Prostate gland (tissue), 2 donors: ENCODE results near the gene SLC25A21. TPM values are rescaled to one million over a fixed set of nuclear protein-coding genes. Genes with fewer than 3 reads are reported as not detected.

ENCODE experiments used
- DNase-seq: peaks from one replicate; pipeline ENCODE4 v3.0.0-alpha.2; 2019; ENCODE audit warnings: low spot score
- H3K27ac ChIP-seq, 2 donors: fragments of 200-600 bp; sonication (generic); 2 replicates each; pipeline ENCODE4 v1.5.1; 2017 to 2019
- H3K27me3 ChIP-seq: fragments of 200-600 bp; sonication (generic); replicated peaks from 2 replicates; pipeline ENCODE4 v1.5.1; 2019; ENCODE audit not compliant: insufficient read depth
- H3K36me3 ChIP-seq, 2 donors: fragments of 200-600 bp; sonication (generic); 1 replicate in 1 of 2; 2 replicates in 1 of 2; pipeline versions ENCODE4 v1.5.1 to v1.8.1; 2017 to 2019
- H3K4me1 ChIP-seq: fragments of 200-600 bp; sonication (generic); replicated peaks from 2 replicates; pipeline ENCODE4 v1.5.1; 2019
- H3K4me3 ChIP-seq, 2 donors: fragments of 200-600 bp; sonication (generic); 2 replicates each; pipeline ENCODE4 v1.5.1; 2017 to 2019
- H3K9me3 ChIP-seq: fragments of 200-600 bp; sonication (generic); 2 replicates; pipeline ENCODE4 v1.5.1; 2017
- CTCF ChIP-seq, 4 experiments: fragments of 200-600 bp in 2 of 4; fragments of 450-650 bp in 2 of 4; sonication (generic) in 2 of 4; IDR thresholded peaks; 1 replicate in 3 of 4; 2 replicates in 1 of 4; pipeline ENCODE4 v1.5.1; 2016 to 2019; ENCODE audit warnings: antibody characterized with exemption in 4 of 4, mild to moderate bottlenecking in 2 of 4, moderate library complexity in 2 of 4
- POLR2A ChIP-seq: fragments of 450-650 bp; IDR thresholded peaks from one replicate; pipeline ENCODE4 v1.6.1; 2016; ENCODE audit warnings: antibody characterized with exemption, mild to moderate bottlenecking
- POLR2AphosphoS5 ChIP-seq: sonication (generic); formaldehyde crosslinking; IDR thresholded peaks from one replicate; pipeline ENCODE4 v1.6.1; 2017; ENCODE audit warnings: antibody characterized with exemption
- WGBS: methylation state at CpG from one replicate; pipeline ENCODE4 v1.1.5; 2018; 5-methylcytosine and 5-hydroxymethylcytosine counted together
- intact Hi-C: fragments of 100-400 bp; cut with DNase I; formaldehyde crosslinking; loops from one replicate; pipeline ENCODE4 v1.14.2; 2022
- total RNA-seq, 2 donors: library from RNA; depleted of rRNA; stranded (reverse); fragments of >200 nt; gene quantifications; one replicate each; pipeline ENCODE4 v1.1.0, GENCODE V29; 2016

Gene SLC25A21
- total RNA-seq, 2 donors from 2014 or later, result 1.5 to 7.7 TPM

DNA sequence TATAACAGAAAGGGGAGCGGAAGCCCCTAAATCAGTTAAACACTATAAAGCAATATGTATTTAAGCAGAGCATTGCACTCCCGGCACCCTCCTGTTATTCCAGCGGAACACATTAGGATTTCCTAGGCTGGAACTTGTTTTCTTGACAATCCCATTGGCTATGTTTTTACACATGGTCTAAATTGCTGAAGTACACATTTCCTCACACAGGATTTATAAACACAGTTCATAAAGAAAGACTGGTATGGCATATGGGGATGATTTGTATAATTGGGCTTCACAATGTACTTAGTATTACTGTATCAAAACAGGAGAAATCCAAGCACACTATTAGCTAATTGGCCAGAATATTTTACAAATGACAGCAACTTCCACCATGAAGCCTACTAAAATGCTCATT, 487.5 kb downstream of the SLC25A21 start:
- Histone ChIP-seq H3K9me3 (no peaks in the 10 kb centered on the region), H3K4me3 (no peak overlapping the region), H3K4me1 (no peaks in the 10 kb centered on the region), H3K27ac (no peak overlapping the region), H3K36me3 (no peaks in the 10 kb centered on the region), H3K27me3 (no peaks in the 10 kb centered on the region)
- 96% methylated on average over 3 of the region's 3 CpGs for WGBS
- intact Hi-C loops, result no loop called here
- DNase-seq, result no peak
- TF ChIP-seq POLR2AphosphoS5 (no peak), POLR2A (no peak), CTCF (IDR thresholded peaks at IDR 0.05) (no peak)

DNA sequence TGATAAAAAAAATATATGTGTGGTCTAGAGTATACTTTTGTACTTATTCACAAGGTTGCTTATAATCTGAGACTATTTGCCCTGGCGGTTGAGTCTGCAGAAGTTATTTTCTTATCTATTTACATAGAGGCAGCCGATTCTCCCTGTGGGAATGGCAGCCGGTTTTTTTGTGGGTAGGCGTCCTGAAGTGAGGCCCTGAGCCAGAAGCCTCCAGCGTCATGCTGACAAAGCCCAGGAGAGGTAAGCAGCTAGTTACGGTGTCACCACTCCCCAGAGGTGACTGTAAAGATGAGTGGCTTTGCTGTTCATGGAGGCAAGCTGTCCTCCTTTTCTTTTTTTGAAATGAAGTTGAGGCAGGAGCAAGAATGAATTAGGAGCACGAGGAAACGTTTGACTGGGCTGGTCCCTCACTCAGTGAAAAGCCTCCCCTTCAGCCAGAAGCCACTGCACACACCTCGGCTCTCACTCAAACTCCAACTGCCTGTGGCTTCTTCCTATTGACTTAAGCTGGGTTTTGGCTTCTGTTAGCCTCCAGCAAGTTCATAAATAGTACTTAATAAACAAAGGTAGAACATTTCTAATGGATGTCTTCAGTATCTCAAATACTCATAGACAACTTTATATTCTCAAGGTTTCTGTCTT, 489.2 kb downstream of the SLC25A21 start:
- no peaks in the 10 kb centered on the region for H3K27me3 ChIP-seq
- 31% methylated on average over 9 of the region's 9 CpGs for WGBS
- no peaks in the 10 kb centered on the region for H3K36me3 ChIP-seq
- peak; percentile 56 for DNase-seq
- no peaks in the 10 kb centered on the region for H3K4me1 ChIP-seq
- H3K4me3 ChIP-seq, result no peak overlapping the region
- intact Hi-C loops, result no loop called here
- no peaks in the 10 kb centered on the region for H3K9me3 ChIP-seq
- H3K27ac ChIP-seq, result peak overlapping the region; percentile 63 to 70
- TF ChIP-seq POLR2A (no peak), POLR2AphosphoS5 (peak; percentile 47), CTCF (IDR thresholded peaks at IDR 0.05) (peak in 1 of 4 experiments; percentile 17)

GRCh38 chr14:36682338-36682737, 490.1 kb downstream of the SLC25A21 start:
- 93% methylated on average over 4 of the region's 4 CpGs for WGBS
- H3K27me3 ChIP-seq, result no peaks in the 10 kb centered on the region
- H3K27ac ChIP-seq, result peak overlapping the region in 1 of 2 donors; percentile 70
- no peak for TF ChIP-seq POLR2A
- no peak for TF ChIP-seq POLR2AphosphoS5
- no peak for TF ChIP-seq CTCF (IDR thresholded peaks at IDR 0.05)
- H3K36me3 ChIP-seq, result no peaks in the 10 kb centered on the region
- no peaks in the 10 kb centered on the region for H3K9me3 ChIP-seq
- H3K4me3 ChIP-seq, result no peak overlapping the region
- H3K4me1 ChIP-seq, result no peaks in the 10 kb centered on the region
- DNase-seq, result no peak
- intact Hi-C loops, result no loop called here

- H3K36me3 ChIP-seq, result no peaks in the 10 kb centered on the region
- no peak overlapping the region for H3K4me3 ChIP-seq
- no peak for DNase-seq
- H3K27ac ChIP-seq, result no peak overlapping the region
- 44% methylated on average over 10 of the region's 10 CpGs for WGBS
- H3K4me1 ChIP-seq, result no peaks in the 10 kb centered on the region
- intact Hi-C loops, result no loop called here
- no peak for TF ChIP-seq POLR2AphosphoS5
- no peak for TF ChIP-seq CTCF (IDR thresholded peaks at IDR 0.05)
- no peak for TF ChIP-seq POLR2A
- H3K9me3 ChIP-seq, result no peaks in the 10 kb centered on the region
- no peaks in the 10 kb centered on the region for H3K27me3 ChIP-seq
Observed at GRCh38 chr14:36676236-36676635, 496.2 kb downstream of the SLC25A21 start.

DNA sequence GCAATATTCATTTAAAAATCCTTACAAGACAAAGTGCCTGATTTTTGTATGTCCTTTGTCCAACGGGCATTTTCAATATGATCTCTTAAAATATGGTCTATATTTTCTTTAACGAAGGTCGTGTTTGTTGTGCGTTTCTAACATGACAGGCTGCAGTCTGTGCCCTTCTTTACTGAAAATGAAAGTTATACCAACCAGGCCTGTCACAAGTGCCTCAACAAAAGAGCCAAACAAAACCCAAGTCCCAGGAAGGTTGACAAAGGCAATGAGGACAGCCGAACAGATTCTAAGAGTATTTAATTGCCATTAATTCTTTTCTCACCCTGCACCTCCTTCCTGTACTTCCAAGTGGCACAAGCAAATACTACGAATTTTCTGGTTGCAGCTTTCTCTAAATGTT, 496.8 kb downstream of the SLC25A21 start:
- H3K4me1 ChIP-seq, result no peaks in the 10 kb centered on the region
- H3K36me3 ChIP-seq, result no peaks in the 10 kb centered on the region
- H3K4me3 ChIP-seq, result no peak overlapping the region
- no peaks in the 10 kb centered on the region for H3K9me3 ChIP-seq
- DNase-seq, result no peak
- intact Hi-C loops, result no loop called here
- no peaks in the 10 kb centered on the region for H3K27me3 ChIP-seq
- TF ChIP-seq POLR2A (no peak), POLR2AphosphoS5 (no peak), CTCF (IDR thresholded peaks at IDR 0.05) (no peak)
- WGBS, result 51% methylated on average over 6 of the region's 6 CpGs
- no peak overlapping the region for H3K27ac ChIP-seq
